Epithelial cell of esophagus (primary cell): ENCODE measurements around the gene IL13RA1.
"Not testable (repeated sequence)": the region's sequence is repeated elsewhere in the genome, so short reads cannot be mapped to it uniquely, and the experiment has no call there.

Source experiments
- DNase-seq: peaks from one replicate; pipeline ENCODE4 v3.0.0; 2010; ENCODE audit warnings: low read depth
- H3K4me3 ChIP-seq: 2 replicates; pipeline ENCODE4 v1.5.1; 2011; ENCODE audit warnings: mild to moderate bottlenecking, low read length, control low read depth
- CTCF ChIP-seq: IDR thresholded peaks from 2 replicates; pipeline ENCODE4 v1.5.1; 2011; ENCODE audit warnings: low read depth, mild to moderate bottlenecking, low read length, control low read depth, inconsistent platforms; ENCODE audit not compliant: insufficient read depth; ENCODE audit errors: missing control alignments

Gene IL13RA1

GRCh38 chrX:118779581-118779980 is 52.2 kb downstream of the IL13RA1 start:
- no peak for DNase-seq
- no peak overlapping the region for H3K4me3 ChIP-seq
- TF ChIP-seq CTCF: no peak

- no peak for DNase-seq
- no peak overlapping the region for H3K4me3 ChIP-seq
- TF ChIP-seq CTCF: no peak
Observed at GRCh38 chrX:118780509-118780908, 53.1 kb downstream of the IL13RA1 start.

- TF ChIP-seq CTCF: no peak
- no peak overlapping the region for H3K4me3 ChIP-seq
- no peak for DNase-seq
Observed at GRCh38 chrX:118780911-118781310, 53.5 kb downstream of the IL13RA1 start.

- TF ChIP-seq CTCF: no peak
- DNase-seq: no peak
- H3K4me3 ChIP-seq: no peak overlapping the region
Observed at GRCh38 chrX:118795528-118796280, 68.3 kb downstream of the IL13RA1 start.

- no peak overlapping the region for H3K4me3 ChIP-seq
- no peak for TF ChIP-seq CTCF
- DNase-seq: no peak
Observed at GRCh38 chrX:118802857-118803256, 75.5 kb downstream of the IL13RA1 start.

GRCh38 chrX:118807151-118808017 is 80.0 kb downstream of the IL13RA1 start:
- H3K4me3 ChIP-seq: no peak overlapping the region
- peak; percentile 53 for DNase-seq
- TF ChIP-seq CTCF: peak; percentile 65

GRCh38 chrX:118817257-118817656 is 89.9 kb downstream of the IL13RA1 start:
- H3K4me3 ChIP-seq, DNase-seq: not testable (repeated sequence)
